Lung (tissue), 12 donors: ENCODE data around the gene TGM1. TPM values are rescaled to one million over a fixed set of nuclear protein-coding genes. Genes with fewer than 3 reads are reported as not detected.

ENCODE experiments used
- ATAC-seq: fragments of 200-7000 bp; cut with Tn5 transposase; one replicate; pipeline ENCODE4 v1.9.1; 2020; ENCODE audit warnings: moderate number of reproducible peaks; ENCODE audit not compliant: insufficient read depth, low FRiP score
- DNase-seq, 3 donors: peaks; one replicate each; pipeline ENCODE4 v3.0.0-alpha.2; 2013 to 2017
- H3K27ac ChIP-seq, 2 donors: one replicate each; pipeline ENCODE4 v1.5.1; 2013; ENCODE audit warnings: mild to moderate bottlenecking in 2 of 2, moderate library complexity in 2 of 2, control low read depth in 1 of 2, inconsistent platforms in 1 of 2, low read depth in 1 of 2, low read length in 1 of 2
- H3K27me3 ChIP-seq, 3 donors: one replicate each; pipeline ENCODE4 v1.5.1; 2013; ENCODE audit warnings: low read length in 2 of 3; ENCODE audit not compliant: control insufficient read depth in 3 of 3, insufficient read depth in 3 of 3
- H3K36me3 ChIP-seq, 4 donors: one replicate each; pipeline ENCODE4 v1.5.1; 2013; ENCODE audit warnings: low read length in 4 of 4, mild to moderate bottlenecking in 1 of 4, moderate library complexity in 1 of 4; ENCODE audit not compliant: control insufficient read depth in 4 of 4, insufficient read depth in 4 of 4
- H3K4me1 ChIP-seq, 5 donors: one replicate each; pipeline ENCODE4 v1.5.1; 2013; ENCODE audit warnings: low read length in 5 of 5, mild to moderate bottlenecking in 2 of 5, moderate library complexity in 1 of 5; ENCODE audit not compliant: control insufficient read depth in 5 of 5, insufficient read depth in 5 of 5
- H3K4me3 ChIP-seq: one replicate; pipeline ENCODE4 v1.5.1; 2013; ENCODE audit warnings: mild to moderate bottlenecking, control low read depth, moderate library complexity
- H3K9ac ChIP-seq, 2 donors: one replicate each; pipeline ENCODE4 v1.5.1; 2013; ENCODE audit warnings: low read length in 2 of 2, control low read depth in 1 of 2; ENCODE audit not compliant: insufficient read depth in 1 of 2
- H3K9me3 ChIP-seq, 4 donors: one replicate each; pipeline ENCODE4 v1.5.1; 2013; ENCODE audit warnings: low read length in 3 of 4, mild to moderate bottlenecking in 1 of 4, moderate library complexity in 1 of 4; ENCODE audit not compliant: control insufficient read depth in 4 of 4, insufficient read depth in 3 of 4
- CTCF ChIP-seq: IDR thresholded peaks from 2 replicates; pipeline ENCODE4 v1.5.1; 2012; ENCODE audit warnings: mild to moderate bottlenecking; ENCODE audit errors: control extremely low read depth, extremely low read depth
- WGBS, 2 donors: extraction: QIAGEN DNeasy Blood & Tissue Kit; methylation state at CpG; one replicate each; pipeline ENCODE4 v1.1.7; 2013; 5-methylcytosine and 5-hydroxymethylcytosine counted together
- polyA plus RNA-seq, 2 donors: library from polyadenylated mRNA; stranded (reverse); fragments of 200-250 nt; gene quantifications; one replicate each; pipeline ENCODE4 v1.2.1, GENCODE V29; 2013
- total RNA-seq, 2 donors: library from RNA; depleted of rRNA in 1 of 2; stranded (reverse); fragments of >200 nt in 1 of 2; gene quantifications; one replicate each; pipeline ENCODE4 v1.2.1, GENCODE V29; 2014 to 2021
- donor health status: control.
- donor health status: control.
- donor health status: Bipolar disorder and iron deficiency.
- donor health status: healthy.
- donor health status: DM: yes; HTN: yes; CAD: no.

Gene TGM1
- total and polyA plus RNA-seq, 4 donors, result 1.9 to 11.3 (median 9.3) TPM

GRCh38 chr14:24236689-24237462 lies 26.1 kb downstream of the TGM1 start:
- no peak for TF ChIP-seq CTCF
- peaks cover 13 to 54% (median 44%) of the 10 kb centered on the region in 4 donors for H3K36me3 ChIP-seq
- no peak overlapping the region for H3K9ac ChIP-seq
- WGBS, 2 donors, result 95 to 98% methylated on average over 6 of the region's 6 CpGs
- ATAC-seq (no peak), DNase-seq (no peak)
- no peaks in the 10 kb centered on the region for H3K9me3 ChIP-seq
- H3K27ac ChIP-seq, result no peak overlapping the region
- H3K4me3 ChIP-seq, result no peak overlapping the region
- H3K4me1 ChIP-seq, result peaks cover 14 to 29% (median 19%) of the 10 kb centered on the region in 5 donors
- H3K27me3 ChIP-seq, result no peaks in the 10 kb centered on the region

- peaks cover 14 to 27% (median 16%) of the 10 kb centered on the region in 5 donors for H3K4me1 ChIP-seq
- peaks cover 13 to 49% (median 43%) of the 10 kb centered on the region in 4 donors for H3K36me3 ChIP-seq
These were observed 26.9 kb downstream of the TGM1 start for GRCh38 chr14:24235804-24236688.

More at GRCh38 chr14:24235804-24236688, 26.9 kb downstream of the TGM1 start:
- H3K27me3 ChIP-seq, result no peaks in the 10 kb centered on the region
- ATAC-seq, result no peak
- H3K9ac ChIP-seq, result no peak overlapping the region
- 95 to 99% methylated on average over 5 of the region's 5 CpGs for WGBS, 2 donors
- no peak for DNase-seq
- no peak for TF ChIP-seq CTCF
- no peak overlapping the region for H3K27ac ChIP-seq
- no peaks in the 10 kb centered on the region for H3K9me3 ChIP-seq
- no peak overlapping the region for H3K4me3 ChIP-seq
